Measurements from ENCODE around the gene NUCB1.
"Not testable (repeated sequence)": the region's sequence is repeated elsewhere in the genome, so short reads cannot be mapped to it uniquely, and the experiment has no call there.

Gene NUCB1

DNA sequence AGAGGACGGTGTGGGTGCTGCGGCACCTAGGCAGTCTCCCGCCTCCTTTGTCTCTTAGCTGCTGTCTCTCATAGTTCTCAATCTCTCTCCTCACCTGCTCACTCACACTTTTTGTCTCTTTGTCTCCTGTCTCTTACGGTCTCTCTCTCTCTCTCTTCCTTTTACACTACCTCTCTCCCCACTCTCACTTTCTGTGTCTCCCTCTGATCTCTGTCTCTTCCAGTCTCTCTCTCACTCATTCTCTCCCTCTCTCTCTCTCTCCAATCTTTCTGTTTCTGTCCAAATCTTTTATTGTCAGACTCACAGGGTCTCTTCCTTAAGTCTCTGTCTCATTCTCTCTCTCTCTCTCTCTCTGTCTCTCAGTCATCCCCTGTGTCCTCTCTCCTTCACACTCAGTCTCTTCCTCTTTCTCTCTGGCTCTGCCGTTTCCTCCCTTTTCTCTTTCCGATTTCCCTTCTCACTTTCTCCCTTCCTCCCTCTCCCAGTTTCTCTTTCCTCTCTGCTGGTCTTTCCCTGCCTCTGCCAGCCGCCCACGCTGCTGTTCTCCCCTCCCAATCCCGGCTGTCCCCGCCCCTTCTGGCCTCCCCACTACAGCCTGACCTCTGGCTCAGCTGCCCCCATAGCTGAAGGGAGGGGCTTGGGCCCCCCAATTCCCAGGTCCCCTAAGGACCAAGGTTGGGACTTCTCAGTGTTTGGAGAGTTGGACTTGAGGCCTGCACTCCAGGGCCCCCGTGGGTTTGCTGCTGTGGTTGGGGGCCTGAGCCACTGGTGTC lies 31.8 kb upstream of the NUCB1 start, which contains the start of gene PLEKHA4:
TSS of gene PLEKHA4 (minus strand) at position 504 of the 773 bp plus-strand sequence. CDS start 997 bp downstream, outside the sequence.
- Histone ChIP-seq H3K9ac (ENCODE audit: low read length) (peak within 1 kb of the TSS; percentile 44), H3K9me3 (ENCODE audit: insufficient read depth, low read length) (no peaks in the 10 kb centered on the region), H2AFZ (ENCODE audit: low read depth, low read length) (peak within 1 kb of the TSS; percentile 80), H3K27me3 (ENCODE audit: low read depth, low read length) (peaks cover 4% of the 10 kb centered on the region; the same call in 1 of the 2 replicates), H3K4me2 (ENCODE audit: low read length) (peak within 1 kb of the TSS; percentile 62), H3K4me1 (ENCODE audit: low read length) (peaks cover 38% of the 10 kb centered on the region), H3K79me2 (ENCODE audit: low read length) (peaks cover 11% of the 10 kb centered on the region), H3K27ac (ENCODE audit: low read length) (no peak within 1 kb of the TSS), H4K20me1 (ENCODE audit: insufficient read depth, low read length) (peaks cover 3% of the 10 kb centered on the region), H3K36me3 (replicated peaks; ENCODE audit: low read depth, low read length) (peaks cover 8% of the 10 kb centered on the region), H3K4me3 (ENCODE audit: low read length) (peak within 1 kb of the TSS; percentile 38)
- no peak for TF ChIP-seq EZH2phosphoT487 (IDR thresholded peaks at IDR 0.05; ENCODE audit: low read depth)
- TF ChIP-seq, protein P1, sequence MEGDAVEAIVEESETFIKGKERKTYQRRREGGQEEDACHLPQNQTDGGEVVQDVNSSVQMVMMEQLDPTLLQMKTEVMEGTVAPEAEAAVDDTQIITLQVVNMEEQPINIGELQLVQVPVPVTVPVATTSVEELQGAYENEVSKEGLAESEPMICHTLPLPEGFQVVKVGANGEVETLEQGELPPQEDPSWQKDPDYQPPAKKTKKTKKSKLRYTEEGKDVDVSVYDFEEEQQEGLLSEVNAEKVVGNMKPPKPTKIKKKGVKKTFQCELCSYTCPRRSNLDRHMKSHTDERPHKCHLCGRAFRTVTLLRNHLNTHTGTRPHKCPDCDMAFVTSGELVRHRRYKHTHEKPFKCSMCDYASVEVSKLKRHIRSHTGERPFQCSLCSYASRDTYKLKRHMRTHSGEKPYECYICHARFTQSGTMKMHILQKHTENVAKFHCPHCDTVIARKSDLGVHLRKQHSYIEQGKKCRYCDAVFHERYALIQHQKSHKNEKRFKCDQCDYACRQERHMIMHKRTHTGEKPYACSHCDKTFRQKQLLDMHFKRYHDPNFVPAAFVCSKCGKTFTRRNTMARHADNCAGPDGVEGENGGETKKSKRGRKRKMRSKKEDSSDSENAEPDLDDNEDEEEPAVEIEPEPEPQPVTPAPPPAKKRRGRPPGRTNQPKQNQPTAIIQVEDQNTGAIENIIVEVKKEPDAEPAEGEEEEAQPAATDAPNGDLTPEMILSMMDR (IDR thresholded peaks at IDR 0.05; ENCODE audit: low read depth, low read length): no peak

DNA sequence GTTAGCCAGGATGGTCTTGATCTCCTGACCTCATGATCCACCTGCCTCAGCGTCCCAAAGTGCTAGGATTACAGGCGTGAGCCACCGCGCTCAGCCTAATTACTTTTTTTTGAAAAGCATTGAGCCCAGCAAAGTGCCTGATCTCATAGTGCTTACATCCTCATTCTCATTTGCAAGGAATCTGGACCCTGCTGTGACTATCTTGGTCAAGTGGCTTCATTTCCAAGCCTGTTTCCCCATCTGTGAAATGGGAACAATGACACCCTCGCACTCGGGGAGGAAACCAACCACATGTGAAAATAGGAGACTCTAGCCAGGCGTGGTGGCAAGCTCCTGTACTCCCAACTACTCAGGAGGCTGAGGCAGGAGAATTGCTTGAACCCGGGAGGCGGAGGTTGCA lies 30.1 kb upstream of the NUCB1 start:
- TF ChIP-seq, protein P1 (IDR thresholded peaks at IDR 0.05; ENCODE audit: low read depth, low read length): no peak
- no peak for TF ChIP-seq EZH2phosphoT487 (IDR thresholded peaks at IDR 0.05; ENCODE audit: low read depth)
- H3K79me2 ChIP-seq (ENCODE audit: low read length): peaks cover 29% of the 10 kb centered on the region
- no peak overlapping the region for H3K4me3 ChIP-seq (ENCODE audit: low read length)

DNA sequence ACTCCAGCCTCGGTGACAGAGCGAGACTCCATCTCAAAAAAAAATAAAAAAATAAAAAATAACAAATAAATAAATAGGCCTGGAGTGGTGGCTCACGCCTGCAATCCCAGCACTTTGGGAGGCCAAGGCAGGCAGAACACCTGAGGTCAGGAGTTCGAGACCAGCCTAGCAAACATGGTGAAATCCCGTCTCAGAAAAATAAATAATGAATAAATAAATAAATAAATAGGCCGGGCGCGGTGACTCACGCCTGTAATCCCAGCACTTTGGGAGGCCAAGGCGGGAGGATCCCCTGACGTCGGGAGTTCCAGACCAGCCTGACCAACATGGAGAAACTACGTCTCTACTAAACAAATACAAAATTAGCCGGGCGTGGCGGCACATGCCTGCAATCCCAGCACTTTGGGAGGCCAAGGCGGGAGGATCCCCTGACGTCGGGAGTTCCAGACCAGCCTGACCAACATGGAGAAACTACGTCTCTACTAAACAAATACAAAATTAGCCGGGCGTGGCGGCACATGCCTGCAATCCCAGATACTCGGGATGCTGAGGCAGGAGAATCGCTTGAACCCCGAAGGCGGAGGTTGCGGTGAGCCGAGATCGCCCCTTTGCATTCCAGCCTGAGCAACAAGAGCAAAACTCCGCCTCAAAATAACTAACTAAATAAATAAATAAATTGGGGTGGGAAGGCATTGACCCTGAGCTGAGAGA lies 28.5 kb upstream of the NUCB1 start:
- Histone ChIP-seq H4K20me1 (ENCODE audit: insufficient read depth, low read length) (peaks cover 13% of the 10 kb centered on the region), H3K79me2 (ENCODE audit: low read length) (peaks cover 42% of the 10 kb centered on the region), H3K36me3 (replicated peaks; ENCODE audit: low read depth, low read length) (peaks cover 29% of the 10 kb centered on the region), H3K4me1 (ENCODE audit: low read length) (peaks cover 52% of the 10 kb centered on the region), H3K4me2 (ENCODE audit: low read length) (peak overlapping the region; percentile 69), H3K4me3 (ENCODE audit: low read length) (peak overlapping the region; percentile 91), H3K9ac (ENCODE audit: low read length) (0 out of 2 replicates have a peak overlapping the region, but pooled peaks have one; percentile 20)
- H3K9me3 ChIP-seq (ENCODE audit: insufficient read depth, low read length); H2AFZ ChIP-seq (ENCODE audit: low read depth, low read length); H3K27ac ChIP-seq (ENCODE audit: low read length); H3K27me3 ChIP-seq (ENCODE audit: low read depth, low read length): not testable (repeated sequence)

More for the DNA sequence above, 30.1 kb upstream of the NUCB1 start:
- Histone ChIP-seq H3K9me3 (ENCODE audit: insufficient read depth, low read length) (no peaks in the 10 kb centered on the region), H3K4me1 (ENCODE audit: low read length) (peaks cover 49% of the 10 kb centered on the region), H3K36me3 (replicated peaks; ENCODE audit: low read depth, low read length) (peaks cover 23% of the 10 kb centered on the region), H2AFZ (ENCODE audit: low read depth, low read length) (no peak overlapping the region), H3K27ac (ENCODE audit: low read length) (no peak overlapping the region), H3K27me3 (ENCODE audit: low read depth, low read length) (peaks cover 4% of the 10 kb centered on the region; the same call in 1 of the 2 replicates), H4K20me1 (ENCODE audit: insufficient read depth, low read length) (peaks cover 13% of the 10 kb centered on the region), H3K4me2 (ENCODE audit: low read length) (no peak overlapping the region), H3K9ac (ENCODE audit: low read length) (no peak overlapping the region)

DNA sequence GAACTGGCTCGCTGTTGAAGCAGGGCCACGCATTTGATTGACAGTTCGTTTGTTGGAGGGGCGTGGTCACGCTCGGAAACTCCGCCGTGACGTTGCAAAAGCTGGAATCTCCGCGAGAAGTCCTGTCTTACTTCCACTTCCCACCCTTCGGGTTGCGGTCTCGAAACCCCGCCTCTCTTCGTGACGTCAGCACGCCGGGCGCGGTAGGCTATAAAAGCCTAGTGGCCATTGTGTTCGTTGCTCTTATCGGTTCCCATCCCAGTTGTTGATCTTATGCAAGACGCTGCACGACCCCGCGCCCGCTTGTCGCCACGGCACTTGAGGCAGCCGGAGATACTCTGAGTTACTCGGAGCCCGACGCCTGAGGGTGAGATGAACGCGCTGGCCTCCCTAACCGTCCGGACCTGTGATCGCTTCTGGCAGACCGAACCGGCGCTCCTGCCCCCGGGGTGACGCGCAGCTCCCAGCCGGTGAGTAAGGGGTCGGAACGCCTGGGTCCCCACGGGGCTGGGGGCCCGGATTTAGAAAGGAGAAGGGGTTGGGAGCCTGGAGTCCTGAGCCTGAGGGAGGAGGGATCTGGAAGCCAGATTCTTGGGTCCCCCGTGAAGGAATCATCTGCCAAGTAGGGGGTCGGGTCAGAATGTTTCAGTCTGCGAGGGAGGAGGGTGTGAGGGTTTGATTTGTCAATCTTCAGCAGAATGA lies 27.8 kb upstream of the NUCB1 start, which contains the start of gene PPP1R15A:
TSS of gene PPP1R15A (plus strand) at position 240 of the 702 bp plus-strand sequence. CDS start 813 bp downstream, outside the sequence.
- H3K4me2 ChIP-seq (ENCODE audit: low read length): peak within 1 kb of the TSS; percentile 92
- H3K4me3 ChIP-seq (ENCODE audit: low read length): peak within 1 kb of the TSS; percentile 91
- no peak for TF ChIP-seq EZH2phosphoT487 (IDR thresholded peaks at IDR 0.05; ENCODE audit: low read depth)
- TF ChIP-seq, protein P1 (IDR thresholded peaks at IDR 0.05; ENCODE audit: low read depth, low read length): no peak
- peaks cover 43% of the 10 kb centered on the region for H3K79me2 ChIP-seq (ENCODE audit: low read length)
- H3K27me3 ChIP-seq (ENCODE audit: low read depth, low read length): no peaks in the 10 kb centered on the region
- H3K27ac ChIP-seq (ENCODE audit: low read length): peak within 1 kb of the TSS; percentile 95
- peaks cover 29% of the 10 kb centered on the region for H3K36me3 ChIP-seq (replicated peaks; ENCODE audit: low read depth, low read length)
- H3K9ac ChIP-seq (ENCODE audit: low read length): peak within 1 kb of the TSS; percentile 98
- H4K20me1 ChIP-seq (ENCODE audit: insufficient read depth, low read length): peaks cover 13% of the 10 kb centered on the region
- peaks cover 50% of the 10 kb centered on the region for H3K4me1 ChIP-seq (ENCODE audit: low read length)
- H2AFZ ChIP-seq (ENCODE audit: low read depth, low read length): no peak within 1 kb of the TSS
- H3K9me3 ChIP-seq (ENCODE audit: insufficient read depth, low read length): no peaks in the 10 kb centered on the region
